GM04504 (cell line): Measurements from ENCODE around the gene PHF2.
A peak's percentile ranks its signal among the peaks of the same experiment; 100 is the strongest.

Experiments
- DNase-seq: peaks from one replicate; pipeline ENCODE4 v3.0.0-alpha.2; 2012; ENCODE audit warnings: low read depth

Gene PHF2

GRCh38 chr9:93630806-93631411 lies 54.5 kb downstream of the PHF2 start:
- no peak for DNase-seq

GRCh38 chr9:93633492-93634221 lies 57.3 kb downstream of the PHF2 start:
- DNase-seq = no peak

- DNase-seq = no peak
Measured at GRCh38 chr9:93634311-93635185, 58.2 kb downstream of the PHF2 start.

GRCh38 chr9:93635186-93636107 lies 59.1 kb downstream of the PHF2 start:
- no peak for DNase-seq

DNA sequence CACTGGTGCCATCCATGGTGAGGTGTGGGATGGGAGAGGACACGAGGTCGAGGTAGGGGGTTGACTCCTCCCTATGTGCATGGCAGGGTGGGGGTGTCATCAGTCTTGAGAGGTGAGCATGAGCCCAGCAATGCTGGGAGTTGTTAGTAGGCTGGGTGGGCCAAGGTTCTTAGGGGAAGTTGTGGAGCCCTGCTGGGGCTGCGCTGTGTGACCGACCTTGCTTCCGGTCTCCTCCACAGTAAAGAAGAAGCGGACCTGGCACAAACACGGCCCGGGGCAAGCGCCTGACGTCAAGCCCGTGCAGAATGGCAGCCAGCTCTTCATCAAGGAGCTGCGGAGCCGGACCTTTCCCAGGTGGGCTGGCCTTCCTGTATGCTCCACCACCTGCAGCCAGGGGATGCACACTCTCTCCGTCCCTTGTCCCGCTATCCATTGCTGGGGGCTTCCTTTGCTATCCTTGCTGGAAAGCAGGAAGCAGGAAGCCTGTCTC lies 59.8 kb downstream of the PHF2 start:
- no peak for DNase-seq

DNA sequence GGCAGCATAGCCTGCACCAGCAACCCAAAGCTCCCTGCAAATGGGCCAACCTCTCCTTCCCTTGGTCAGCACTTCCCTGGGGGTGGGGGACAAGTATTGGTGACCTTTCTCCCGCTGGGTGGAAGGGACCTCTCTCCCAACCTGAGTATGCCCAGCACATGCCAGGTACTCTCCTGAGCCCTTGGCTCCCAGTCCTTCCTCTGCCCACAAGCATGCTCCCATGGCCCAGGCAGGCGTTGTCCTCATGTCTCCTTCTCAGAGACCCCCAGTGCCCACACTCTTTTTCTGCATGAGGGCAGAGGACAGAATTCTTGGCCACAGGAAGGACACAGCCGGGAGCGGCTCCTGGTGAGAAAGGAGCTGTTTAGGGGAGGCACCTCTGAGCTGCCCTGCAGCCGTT lies 60.3 kb downstream of the PHF2 start:
- no peak for DNase-seq

DNA sequence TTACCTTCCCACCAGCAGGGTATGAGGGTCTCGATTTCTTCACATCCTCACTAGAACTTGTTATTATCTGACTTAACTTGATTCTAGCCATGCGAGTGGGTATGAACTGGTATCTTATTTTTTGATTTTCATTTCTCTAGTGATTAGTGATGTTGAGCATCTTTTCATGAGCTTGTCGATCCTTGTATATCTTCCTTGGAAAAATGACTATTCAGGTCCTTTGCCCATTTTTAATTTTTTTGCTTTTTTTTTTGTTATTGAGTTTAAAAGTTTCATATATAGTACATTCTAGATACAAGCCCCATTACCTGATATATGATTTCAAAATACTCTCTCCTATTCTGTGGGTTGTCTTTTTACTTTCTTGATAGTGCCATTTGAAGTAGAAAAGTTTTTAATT lies 61.5 kb downstream of the PHF2 start:
- no peak for DNase-seq

GRCh38 chr9:93640027-93640426 lies 63.6 kb downstream of the PHF2 start:
- no peak for DNase-seq

DNA sequence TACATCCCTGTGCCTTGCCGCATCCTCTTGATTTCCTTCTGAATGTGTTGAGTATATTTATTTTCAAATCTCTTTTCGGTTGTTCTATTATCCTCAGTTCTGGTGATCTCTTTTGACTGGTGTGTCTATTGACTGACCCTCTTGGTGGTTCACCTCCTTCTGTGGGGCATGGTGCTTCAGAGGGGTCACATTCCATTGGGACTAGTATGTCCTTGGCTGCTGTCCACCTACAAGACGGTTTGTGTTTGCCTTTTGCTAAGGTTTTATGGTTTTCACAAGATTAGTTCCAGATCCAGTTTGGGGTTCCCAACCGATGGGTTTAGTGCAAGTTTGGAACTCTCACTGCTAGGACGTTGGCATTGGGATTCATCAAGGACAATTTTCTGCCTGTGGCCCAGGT lies 66.6 kb downstream of the PHF2 start:
- peak; percentile 58 for DNase-seq

- DNase-seq = no peak
Measured at GRCh38 chr9:93644397-93645088, 68.2 kb downstream of the PHF2 start.

- DNase-seq = no peak
Measured at GRCh38 chr9:93645149-93645889, 68.9 kb downstream of the PHF2 start.

GRCh38 chr9:93645921-93646639 lies 69.7 kb downstream of the PHF2 start:
- DNase-seq = no peak

GRCh38 chr9:93646640-93647178 lies 70.3 kb downstream of the PHF2 start:
- DNase-seq = no peak

GRCh38 chr9:93648181-93648580 lies 71.8 kb downstream of the PHF2 start:
- no peak for DNase-seq

DNA sequence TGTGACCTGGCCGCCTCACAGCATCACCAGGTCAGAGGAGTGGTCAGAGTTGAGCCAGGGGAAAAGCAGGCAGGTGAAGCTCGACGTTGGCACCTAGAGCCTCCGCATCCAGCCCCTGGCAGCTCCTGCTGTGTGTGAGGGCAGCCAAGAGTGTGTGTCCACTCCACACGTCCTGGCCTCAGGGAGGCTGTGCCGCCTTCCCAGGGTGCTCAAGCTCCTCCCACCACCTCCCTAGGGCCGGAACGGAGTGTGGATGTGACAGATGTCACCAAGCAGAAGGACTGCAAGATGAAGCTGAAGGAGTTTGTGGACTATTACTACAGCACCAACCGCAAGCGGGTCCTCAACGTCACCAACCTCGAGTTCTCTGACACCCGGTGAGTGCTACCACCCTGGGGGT lies 72.5 kb downstream of the PHF2 start:
- no peak for DNase-seq

- no peak for DNase-seq
Measured at GRCh38 chr9:93649610-93650261, 73.4 kb downstream of the PHF2 start.

DNA sequence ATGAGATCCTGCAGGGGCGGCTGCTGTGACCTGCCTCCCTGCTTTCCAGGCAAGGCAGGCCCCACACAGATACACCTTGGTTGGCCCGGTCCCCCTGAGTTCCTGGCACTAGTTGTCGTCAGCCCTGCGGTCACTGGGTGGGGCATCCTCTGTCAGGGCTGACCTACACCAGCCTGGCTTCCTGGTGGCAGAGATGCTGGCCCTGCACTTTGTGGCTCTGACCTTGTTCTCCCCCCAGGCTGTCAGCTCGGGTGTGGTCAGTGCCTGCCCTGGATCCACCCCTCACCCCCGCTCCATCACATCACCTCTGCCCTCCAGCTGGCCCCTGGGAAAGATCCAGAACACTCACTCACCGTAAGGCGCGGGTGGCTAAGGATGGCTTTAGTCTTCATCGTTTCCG lies 74.1 kb downstream of the PHF2 start:
- no peak for DNase-seq

DNA sequence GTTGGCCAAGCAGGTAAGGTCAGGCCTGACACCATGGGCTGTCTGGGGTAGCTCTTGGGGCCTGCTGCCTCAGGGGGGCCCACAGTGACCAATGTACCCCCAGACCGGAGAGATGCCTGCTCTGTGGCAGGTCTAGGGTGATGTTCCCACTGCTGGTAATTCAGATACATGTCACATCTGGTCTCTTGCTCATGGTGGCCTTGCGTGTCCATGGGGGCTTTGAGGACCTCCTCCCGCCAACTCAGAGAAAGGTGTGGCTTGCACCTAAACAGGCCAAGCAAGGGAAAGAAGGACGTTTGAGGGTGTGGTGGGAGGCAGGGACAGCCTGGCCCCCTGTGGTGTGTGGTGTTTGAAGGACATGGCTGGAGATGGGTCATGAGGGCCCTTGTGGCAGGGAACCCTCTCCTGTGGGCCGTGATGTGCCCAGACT lies 75.2 kb downstream of the PHF2 start:
- no peak for DNase-seq
